AG09319 (cell line): ENCODE data around the gene PCSK2.

Source experiments
- DNase-seq: peaks from one replicate; pipeline ENCODE4 v3.0.0-alpha.2; 2010; ENCODE audit warnings: low read depth; ENCODE audit errors: extremely low read depth
- CTCF ChIP-seq: IDR thresholded peaks from 2 replicates; pipeline ENCODE4 v1.5.1; 2011; ENCODE audit warnings: low read depth, mild to moderate bottlenecking, inconsistent platforms, low read length, moderate library complexity

PCSK2 gene

DNA sequence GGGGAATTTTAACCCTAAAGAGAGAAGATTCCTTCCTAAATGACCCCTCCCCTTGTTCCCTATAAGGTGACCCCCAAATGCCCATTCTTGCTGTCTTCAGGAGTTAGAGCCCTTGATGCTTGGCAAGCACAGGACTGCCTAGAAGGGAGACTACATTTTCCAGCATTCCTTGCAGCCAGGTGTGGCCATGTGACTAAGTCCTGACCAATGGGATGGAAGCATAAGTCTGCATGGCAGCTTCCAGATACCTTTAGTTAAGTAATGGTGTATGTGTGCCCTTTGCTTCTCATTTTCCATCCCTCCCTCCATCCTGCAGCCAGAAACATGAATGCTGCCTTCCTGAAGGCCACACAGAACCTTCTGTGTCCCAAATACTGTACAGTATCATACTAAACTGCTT, 298.8 kb downstream of the PCSK2 start:
- no peak for DNase-seq
- TF ChIP-seq CTCF = no peak

- no peak for DNase-seq
- TF ChIP-seq CTCF = no peak
These were observed 302.7 kb downstream of the PCSK2 start for GRCh38 chr20:17529586-17529985.

GRCh38 chr20:17530153-17530552, 303.3 kb downstream of the PCSK2 start:
- TF ChIP-seq CTCF = no peak
- no peak for DNase-seq

GRCh38 chr20:17530716-17531664, 304.1 kb downstream of the PCSK2 start, which contains the start of gene BFSP1:
Gene BFSP1, minus strand, starts transcription at chr20:17531379. Its CDS starts 50 bp downstream, at chr20:17531329.
- no peak for TF ChIP-seq CTCF
- DNase-seq = no peak

DNA sequence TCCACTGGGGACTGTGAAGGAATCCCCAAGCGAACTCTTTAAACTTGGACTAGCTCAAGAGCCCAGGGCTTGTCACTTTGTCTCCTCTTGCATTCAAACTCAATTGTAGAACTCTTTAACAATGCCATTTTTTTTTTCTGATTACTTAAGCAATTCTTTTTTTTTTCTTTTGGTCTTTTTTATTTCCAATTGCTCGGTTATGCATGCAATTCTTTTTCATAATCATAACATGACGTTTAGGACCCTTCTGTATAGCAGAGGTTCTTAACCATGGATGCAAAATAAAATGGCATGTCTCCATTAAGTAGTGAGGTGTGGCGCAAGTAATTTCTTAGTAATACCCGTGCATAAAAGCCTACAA, 304.8 kb downstream of the PCSK2 start:
- TF ChIP-seq CTCF = no peak
- no peak for DNase-seq

DNA sequence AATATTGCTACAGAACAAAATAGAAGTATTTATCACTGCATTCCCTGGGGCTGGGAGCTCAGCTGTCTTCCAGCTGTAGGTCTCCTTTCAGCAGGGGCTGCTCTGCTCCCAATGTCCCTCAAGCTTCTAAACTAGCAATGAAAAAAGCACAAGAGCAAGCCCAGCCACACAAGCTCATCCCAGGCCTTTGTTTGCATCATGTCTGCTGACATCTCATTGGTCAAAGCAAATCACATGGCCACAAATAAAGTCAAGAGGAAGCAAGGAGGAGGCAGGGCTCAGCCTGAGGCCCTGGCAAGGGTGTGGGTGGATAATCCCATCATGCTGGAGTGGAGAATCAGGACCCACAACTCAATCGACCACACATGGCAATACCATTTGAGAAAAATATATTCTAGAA, 306.6 kb downstream of the PCSK2 start:
- no peak for TF ChIP-seq CTCF
- DNase-seq = no peak

DNA sequence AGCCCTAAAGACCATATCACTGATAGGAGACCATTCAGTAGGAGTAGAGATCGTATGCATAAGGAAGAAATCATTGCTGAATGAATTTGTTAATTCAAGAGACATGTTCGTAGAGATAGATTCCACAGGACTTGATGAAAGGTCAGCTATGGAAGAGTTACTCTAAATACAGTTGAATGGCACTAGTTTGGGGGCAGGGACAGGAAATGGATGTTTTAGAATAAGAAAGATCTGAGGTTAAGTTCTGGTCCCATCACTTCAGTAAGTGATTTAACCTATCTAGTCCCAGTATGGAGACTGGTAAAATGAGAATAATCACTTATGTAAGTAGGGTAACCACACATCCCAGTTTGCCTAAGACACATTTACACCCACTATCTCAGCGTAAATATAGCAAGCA, 307.2 kb downstream of the PCSK2 start:
- DNase-seq = no peak
- no peak for TF ChIP-seq CTCF
